GM21390 (cell line): Measurements from ENCODE around the gene NXPE1.

ENCODE experiments used
- ATAC-seq: cut with Tn5 transposase; IDR thresholded peaks from one replicate; pipeline ENCODE4 v1.9.1; 2021; ENCODE audit not compliant: unreplicated experiment

The NXPE1 gene

GRCh38 chr11:114563077-114563476, 3.4 kb upstream of the NXPE1 start:
- no peak for ATAC-seq

GRCh38 chr11:114562166-114562916, 2.7 kb upstream of the NXPE1 start:
- no peak for ATAC-seq

DNA sequence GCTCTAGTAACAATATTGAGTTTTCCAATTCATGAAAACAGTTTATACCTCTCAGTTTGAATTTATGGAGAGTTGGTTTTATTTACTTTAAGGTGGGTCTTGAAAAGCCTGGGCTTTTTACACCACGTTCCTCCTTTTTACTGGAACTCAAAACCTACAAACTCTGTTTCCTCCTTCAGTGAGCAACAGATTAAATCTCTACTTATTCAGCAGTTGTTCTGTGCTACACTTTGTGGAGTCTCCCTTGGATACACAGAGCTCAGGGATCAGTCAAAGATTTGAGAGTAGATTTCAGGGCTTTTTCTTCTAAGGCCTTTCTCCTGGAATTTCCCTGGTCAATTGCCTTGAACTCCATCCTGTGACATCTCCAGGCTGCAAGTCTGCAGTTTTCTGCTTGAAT, 3.5 kb downstream of the NXPE1 start:
- no peak for ATAC-seq

GRCh38 chr11:114553642-114554041, 6.0 kb downstream of the NXPE1 start:
- ATAC-seq = no peak

- ATAC-seq = no peak
These were observed 8.6 kb downstream of the NXPE1 start for GRCh38 chr11:114551060-114551459.

DNA sequence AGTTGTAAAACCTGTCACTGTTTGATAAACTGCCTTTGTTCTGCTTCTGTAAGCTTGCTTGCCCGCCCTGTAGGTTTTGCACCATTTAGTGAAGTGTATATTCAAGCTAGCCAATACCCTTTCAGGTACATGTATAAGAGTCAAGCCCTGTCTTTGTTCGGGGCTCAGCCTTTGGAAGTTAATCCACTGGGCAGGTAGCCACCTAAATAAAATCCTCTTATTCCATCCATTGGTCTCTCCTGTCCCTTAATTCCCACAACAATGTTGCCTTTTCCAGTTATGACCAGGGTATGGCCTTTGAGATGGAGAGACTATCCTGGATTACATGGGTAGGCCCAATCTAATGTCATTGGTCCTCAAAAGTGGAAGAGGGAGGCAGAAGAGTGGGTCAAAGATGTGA, 34.0 kb downstream of the NXPE1 start:
- ATAC-seq = no peak

DNA sequence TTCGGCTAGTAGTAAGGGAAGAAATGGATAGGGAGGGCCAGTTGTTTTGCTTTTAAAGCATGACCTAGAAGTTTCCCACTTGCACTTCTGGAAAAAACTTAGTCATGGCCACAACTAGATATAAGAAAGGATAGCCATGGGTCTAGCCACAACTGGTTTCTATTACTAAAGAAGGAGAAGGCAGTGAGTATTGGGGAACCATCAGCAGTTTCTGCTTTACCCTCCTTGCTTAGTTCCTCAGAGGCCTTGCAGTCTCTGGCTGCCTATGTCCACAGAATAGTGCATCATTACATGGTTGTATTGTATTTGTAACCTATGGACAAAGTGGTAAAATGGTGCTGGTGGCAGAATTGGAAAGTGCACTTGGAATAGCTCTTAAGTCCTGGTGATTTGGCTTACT, 35.6 kb downstream of the NXPE1 start:
- no peak for ATAC-seq

GRCh38 chr11:114522818-114523217, 36.9 kb downstream of the NXPE1 start:
- ATAC-seq = no peak

- no peak for ATAC-seq
These were observed 48.1 kb downstream of the NXPE1 start for GRCh38 chr11:114511538-114511937.

- no peak for ATAC-seq
These were observed 48.6 kb downstream of the NXPE1 start for GRCh38 chr11:114511079-114511478.

DNA sequence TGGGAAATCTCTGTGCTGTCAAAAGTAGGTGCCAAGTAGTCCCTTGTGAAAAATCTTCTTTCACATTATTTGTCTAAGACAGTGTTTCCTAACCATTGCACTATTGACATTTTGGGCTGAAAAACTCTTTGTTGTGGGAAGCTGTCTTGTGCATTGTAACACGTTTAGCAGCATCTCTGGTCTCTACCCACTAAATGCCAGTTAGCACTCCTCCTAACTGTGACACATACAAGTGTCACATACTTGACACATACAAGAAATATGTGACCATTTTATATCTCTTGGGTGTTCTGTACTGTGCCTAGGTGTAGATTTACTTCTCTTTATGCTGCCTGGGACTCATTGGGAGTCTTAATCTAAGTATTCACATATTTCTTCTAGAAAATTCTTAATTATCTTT, 57.8 kb downstream of the NXPE1 start:
- ATAC-seq = no peak

DNA sequence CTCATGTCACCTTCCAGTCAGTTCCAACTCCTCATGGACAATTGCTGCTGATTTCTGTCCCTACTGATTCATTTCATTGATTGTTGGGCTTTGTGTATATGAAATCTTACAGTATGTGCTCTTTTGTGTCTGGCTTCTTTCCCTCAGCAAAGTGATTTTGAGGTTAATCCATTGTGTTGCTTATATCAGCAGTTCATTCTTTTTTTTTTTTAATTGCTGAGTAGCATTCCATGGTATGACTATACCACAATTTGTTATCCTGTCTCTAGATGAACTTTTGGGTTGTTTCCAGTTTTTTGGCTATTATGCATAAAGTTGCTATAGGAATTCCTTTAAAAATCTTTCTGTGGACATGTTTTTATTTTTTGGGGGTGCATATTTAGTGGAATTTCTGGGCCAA, 59.9 kb downstream of the NXPE1 start:
- ATAC-seq = no peak

DNA sequence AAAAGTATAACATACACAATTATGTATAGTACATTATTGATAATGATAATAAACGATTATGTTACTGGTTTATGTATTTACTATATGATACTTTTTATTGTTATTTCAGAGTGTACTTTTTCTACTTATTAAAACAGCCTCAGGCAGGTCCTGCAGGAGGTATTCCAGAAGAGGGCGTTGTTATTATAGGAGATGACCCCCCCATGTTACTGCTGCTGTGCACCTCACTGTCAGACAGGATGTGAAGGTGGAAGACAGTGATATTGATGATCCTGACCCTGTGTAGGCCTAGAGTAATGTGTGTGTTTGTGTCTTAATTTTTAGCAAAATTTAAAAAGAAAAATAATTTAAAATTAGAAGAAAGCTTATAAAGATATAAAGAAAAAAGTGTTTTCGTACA, 62.8 kb downstream of the NXPE1 start:
- no peak for ATAC-seq

- no peak for ATAC-seq
These were observed 75.8 kb downstream of the NXPE1 start for GRCh38 chr11:114483929-114484328.

DNA sequence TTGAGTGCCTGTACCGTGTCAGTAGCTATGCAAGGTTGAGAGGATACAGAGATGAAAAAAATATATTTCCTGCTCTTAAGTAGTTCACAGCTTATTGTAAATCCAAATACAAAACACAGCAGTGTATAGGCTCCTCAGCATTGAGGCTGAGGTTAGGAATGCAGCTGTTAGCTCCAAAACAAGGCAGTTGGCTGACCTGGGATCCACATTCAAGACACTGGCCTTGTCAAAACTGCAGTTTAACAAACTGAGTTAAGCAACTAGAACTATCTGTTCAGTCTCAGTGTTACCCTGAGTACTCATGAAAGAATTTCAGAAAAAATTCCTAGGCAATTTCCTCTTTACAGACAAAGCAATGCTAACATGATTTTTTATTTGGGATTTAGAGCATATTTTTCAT, 77.6 kb downstream of the NXPE1 start:
- ATAC-seq = no peak

DNA sequence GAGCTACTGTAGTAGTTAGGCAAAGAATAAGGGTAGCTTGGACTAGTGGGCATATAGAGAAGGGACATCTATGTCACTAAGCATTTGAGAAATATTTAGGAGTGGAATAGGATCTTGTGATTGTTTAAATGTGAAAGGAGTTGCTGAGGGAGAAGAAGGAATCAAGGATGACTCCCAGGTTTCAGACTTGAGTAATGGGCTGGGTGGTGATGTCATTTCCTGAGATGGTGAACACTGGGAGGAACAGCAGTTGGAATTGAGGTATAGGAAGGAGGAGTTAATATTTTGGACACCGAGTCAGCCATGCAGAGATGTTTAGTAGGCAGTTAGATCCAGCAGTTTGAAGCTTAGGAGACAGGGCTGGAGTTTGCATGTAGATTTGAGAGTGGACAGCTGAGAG, 80.3 kb downstream of the NXPE1 start:
- ATAC-seq = no peak

- ATAC-seq = no peak
These were observed 80.9 kb downstream of the NXPE1 start for GRCh38 chr11:114478768-114479167.

DNA sequence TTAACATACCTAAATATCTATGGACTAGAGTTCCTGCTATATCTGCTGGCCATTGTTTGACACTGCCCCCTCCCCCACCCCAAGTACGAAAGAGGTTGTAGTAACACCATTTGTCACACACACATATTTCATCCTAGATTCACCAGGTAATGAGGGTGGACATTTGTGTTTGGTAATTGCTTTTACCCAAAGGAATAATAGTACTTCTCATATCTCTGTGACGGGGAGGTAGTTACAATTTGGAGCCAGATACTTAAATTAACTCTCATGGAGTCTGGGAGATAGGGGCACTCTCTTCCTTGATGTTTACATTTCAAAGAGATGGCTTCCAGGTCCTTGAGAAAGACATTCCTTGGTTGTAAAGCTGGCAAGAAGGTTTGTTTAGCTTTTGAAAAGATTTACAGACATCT, 81.7 kb downstream of the NXPE1 start:
- no peak for ATAC-seq

DNA sequence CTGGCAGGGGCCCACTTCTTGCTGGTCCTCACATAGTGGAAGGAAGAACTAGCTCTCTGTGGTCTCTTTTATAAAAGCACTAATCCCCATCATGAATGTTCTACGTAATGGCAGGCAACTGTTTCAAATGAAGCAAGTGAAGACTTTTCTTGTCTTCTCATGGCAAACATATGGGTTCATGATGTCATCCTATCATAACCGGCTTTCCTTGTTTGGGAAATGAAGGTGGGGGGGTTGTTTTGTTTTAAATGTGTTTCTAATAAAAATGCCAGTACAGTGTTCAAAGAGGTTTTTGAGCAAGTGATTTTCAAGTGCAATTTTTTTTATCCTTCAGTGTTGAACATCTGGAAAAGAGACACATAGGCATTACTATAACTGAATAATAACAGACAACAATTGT, 87.0 kb downstream of the NXPE1 start:
- ATAC-seq = no peak
